HepG2 (cell line): ENCODE data around the gene SRCIN1. TPM values are rescaled to one million over a fixed set of nuclear protein-coding genes. Genes with fewer than 3 reads are reported as not detected.

Source experiments
- ATAC-seq: fragments of 200-7000 bp; cut with Tn5 transposase; 3 replicates; pipeline ENCODE4 v1.9.1; 2020; ENCODE audit warnings: mild to moderate bottlenecking, moderate library complexity
- BruUV-seq: library from RNA; stranded (reverse); fragments of 400-500 nt; replicated peaks from 2 replicates; lab custom pipeline; 2021; lab: Mats Ljungman, UMichigan
- CTCF ChIA-PET: fragments of 300-600 bp; formaldehyde crosslinking; extraction: SDS; loops from one replicate; lab custom pipeline; 2021; ENCODE audit warnings: low total read pairs, inconsistent platforms, low intra/inter-chr PET ratio; lab: Yijun Ruan, JAX
- POLR2A ChIA-PET: fragments of 350-600 bp; sonication (Branson Sonifier 250); formaldehyde crosslinking; loops from one replicate; lab custom pipeline; 2020; ENCODE audit warnings: antibody characterized with exemption, inconsistent platforms; lab: Yijun Ruan, JAX
- DNase-seq: peaks from one replicate; pipeline ENCODE4 v3.0.0-alpha.2; 2015; ENCODE audit warnings: low spot score
- FAIRE-seq: peaks from 3 replicates; lab custom pipeline; 2011; peaks lifted over from hg19 to GRCh38; lab: Jason Lieb, UNC
- H2AFZ ChIP-seq: one replicate; pipeline ENCODE4 v1.6.1; 2011; ENCODE audit warnings: low read length, inconsistent platforms
- H3K27ac ChIP-seq: fragments of 300-600 bp; 3 replicates; pipeline ENCODE4 v1.8.0; 2011; ENCODE audit warnings: mixed run types, mild to moderate bottlenecking, mixed read lengths, low read length, inconsistent platforms; ENCODE audit not compliant: insufficient read depth; ENCODE audit errors: extremely low read length
- H3K27me3 ChIP-seq, 2 experiments: fragments of 200-600 bp in 1 of 2; 2 replicates in 1 of 2; 3 replicates in 1 of 2; pipeline versions ENCODE4 v1.6.0 to v1.8.0; 2011; ENCODE audit warnings: low read length in 2 of 2, mild to moderate bottlenecking in 2 of 2, moderate library complexity in 2 of 2, inconsistent platforms in 1 of 2; ENCODE audit not compliant: insufficient read depth in 2 of 2, control insufficient read depth in 1 of 2
- H3K36me3 ChIP-seq, 2 experiments: fragments of 200-600 bp in 1 of 2; replicated peaks in 1 of 2; 2 replicates in 1 of 2; 3 replicates in 1 of 2; pipeline versions ENCODE4 v1.5.1 to v1.8.0; 2011; ENCODE audit warnings: low read length in 2 of 2, inconsistent platforms in 1 of 2; ENCODE audit not compliant: insufficient read depth in 2 of 2, control insufficient read depth in 1 of 2
- H3K4me1 ChIP-seq: 2 replicates; pipeline ENCODE4 v1.5.1; 2012; ENCODE audit warnings: low read length, inconsistent platforms; ENCODE audit not compliant: insufficient read depth
- H3K4me2 ChIP-seq: 2 replicates; pipeline ENCODE4 v1.6.0; 2011; ENCODE audit warnings: low read depth, low read length, inconsistent platforms
- H3K4me3 ChIP-seq, 3 experiments: fragments of 200-600 bp in 1 of 3; sonication (generic), shearing (Covaris generic) in 1 of 3; replicated peaks in 1 of 3; 2 replicates each; pipeline ENCODE4 v1.5.1; 2011 to 2016; ENCODE audit warnings: low read length in 3 of 3, inconsistent platforms in 2 of 3, low read depth in 2 of 3, mild to moderate bottlenecking in 2 of 3, control low read depth in 1 of 3, mixed read lengths in 1 of 3; ENCODE audit not compliant: insufficient read depth in 1 of 3
- H3K79me2 ChIP-seq: one replicate; pipeline ENCODE4 v1.6.1; 2011; ENCODE audit warnings: low read length, inconsistent platforms; ENCODE audit not compliant: insufficient read depth
- H3K9ac ChIP-seq: 2 replicates; pipeline ENCODE4 v1.6.0; 2011; ENCODE audit warnings: mild to moderate bottlenecking, low read depth, low read length, inconsistent platforms; ENCODE audit not compliant: insufficient read depth
- H3K9me3 ChIP-seq: 2 replicates; pipeline ENCODE4 v1.5.1; 2012; ENCODE audit warnings: mild to moderate bottlenecking, low read length
- H4K20me1 ChIP-seq: 2 replicates; pipeline ENCODE4 v1.6.0; 2011; ENCODE audit warnings: inconsistent platforms, mild to moderate bottlenecking, low read length, moderate library complexity; ENCODE audit not compliant: insufficient read depth
- AKAP8 ChIP-seq: sonication (generic); formaldehyde crosslinking; IDR thresholded peaks from 2 replicates; pipeline ENCODE4 v1.5.1; 2020; ENCODE audit warnings: mild to moderate bottlenecking, missing genetic modification reagents
- BCLAF1 ChIP-seq: fragments of 450-650 bp; IDR thresholded peaks from 2 replicates; pipeline ENCODE4 v1.6.1; 2017; ENCODE audit warnings: mild to moderate bottlenecking
- FLYWCH1 ChIP-seq: sonication (generic); formaldehyde crosslinking; IDR thresholded peaks from 2 replicates; pipeline ENCODE4 v1.8.1; 2023; ENCODE audit warnings: mild to moderate bottlenecking, missing genetic modification reagents
- HNRNPLL ChIP-seq: fragments of 200-400 bp; formaldehyde crosslinking; IDR thresholded peaks from 2 replicates; pipeline ENCODE4 v1.6.1; 2017; ENCODE audit warnings: mild to moderate bottlenecking, low read depth, low read length; ENCODE audit not compliant: poor library complexity, severe bottlenecking
- KDM2A ChIP-seq: sonication (generic); formaldehyde crosslinking; IDR thresholded peaks from 2 replicates; pipeline ENCODE4 v1.4.0; 2020; ENCODE audit warnings: low read depth, missing genetic modification reagents, borderline replicate concordance
- KDM5B ChIP-seq: sonication (generic); formaldehyde crosslinking; IDR thresholded peaks from 2 replicates; pipeline ENCODE4 v1.4.0; 2020; ENCODE audit warnings: missing genetic modification reagents, mild to moderate bottlenecking, borderline replicate concordance
- RBAK ChIP-seq: sonication (generic); formaldehyde crosslinking; IDR thresholded peaks from 2 replicates; pipeline ENCODE4 v1.5.1; 2020; ENCODE audit warnings: mild to moderate bottlenecking, missing genetic modification reagents
- SAFB2 ChIP-seq: sonication (generic); formaldehyde crosslinking; IDR thresholded peaks from 2 replicates; pipeline ENCODE4 v1.5.1; 2020; ENCODE audit warnings: missing genetic modification reagents, low read depth, mild to moderate bottlenecking, borderline replicate concordance
- SOX13 ChIP-seq, 3 experiments: fragments of 450-650 bp in 1 of 3; sonication (generic) in 1 of 3; formaldehyde crosslinking in 1 of 3; IDR thresholded peaks in 2 of 3; conservative IDR thresholded peaks in 1 of 3; 2 replicates each; pipeline versions ENCODE4 v1.5.0 to v1.6.1; 2016 to 2020; ENCODE audit warnings: antibody characterized with exemption in 1 of 3, mild to moderate bottlenecking in 1 of 3, missing compliant biosample characterization in 1 of 3, missing genetic modification reagents in 1 of 3, moderate library complexity in 1 of 3
- SP4 ChIP-seq: sonication (generic); formaldehyde crosslinking; IDR thresholded peaks from 2 replicates; pipeline ENCODE4 v1.8.1; 2023; ENCODE audit warnings: mild to moderate bottlenecking, missing genetic modification reagents
- ZNF605 ChIP-seq: sonication (generic); formaldehyde crosslinking; IDR thresholded peaks from 2 replicates; pipeline ENCODE4 v1.8.0; 2022; ENCODE audit warnings: mild to moderate bottlenecking, missing genetic modification reagents
- ZNF687 ChIP-seq: sonication (generic); formaldehyde crosslinking; IDR thresholded peaks from 2 replicates; pipeline ENCODE4 v1.5.1; 2020; ENCODE audit warnings: mild to moderate bottlenecking, missing genetic modification reagents, moderate library complexity
- ZNF776 ChIP-seq: sonication (generic); formaldehyde crosslinking; IDR thresholded peaks from 2 replicates; pipeline ENCODE4 v1.4.0; 2020; ENCODE audit warnings: mild to moderate bottlenecking, missing genetic modification reagents
- ZNF784 ChIP-seq: sonication (generic); formaldehyde crosslinking; IDR thresholded peaks from 2 replicates; pipeline ENCODE4 v1.5.1; 2020; ENCODE audit warnings: missing genetic modification reagents, mild to moderate bottlenecking, borderline replicate concordance
- WGBS: methylation state at CpG from one replicate; pipeline ENCODE4 v1.1.6; 2017; ENCODE audit warnings: low lambda C conversion rate; 5-methylcytosine and 5-hydroxymethylcytosine counted together
- in situ Hi-C: cut with HindIII; loops from 2 replicates; pipeline ENCODE4 v1.10.0; 2017; ENCODE audit warnings: low pct_unique_long_range_greater_than_20kb; ENCODE audit not compliant: extremely low pct_ligation_motif_present
- intact Hi-C: fragments of 100-400 bp; cut with micrococcal nuclease; formaldehyde crosslinking; loops from one replicate; pipeline ENCODE4 v1.10.0; 2022; ENCODE audit not compliant: unreplicated experiment
- polyA plus RNA-seq, 8 experiments: library from polyadenylated mRNA; depleted of rRNA in 3 of 8; stranded (reverse) in 7 of 8; unstranded in 1 of 8; fragments of >200 nt; fragmentation: Illumina TruSeq in 4 of 8; extraction: Trizol in 4 of 8; gene quantifications; 2 replicates each; pipeline versions ENCODE4 v1.2.1 to v1.2.3, GENCODE V29; 2011 to 2016; ENCODE audit warnings: low read depth in 4 of 8, missing spikeins in 1 of 8, mixed read lengths in 1 of 8; ENCODE audit not compliant: insufficient read depth in 1 of 8
- total RNA-seq, 5 experiments: library from RNA; depleted of rRNA; stranded (reverse); fragments of >200 nt; fragmentation: Illumina TruSeq; extraction: Trizol; gene quantifications; 2 replicates each; pipeline ENCODE4 v1.2.3, GENCODE V29; 2016; ENCODE audit warnings: low read depth in 1 of 5

Gene SRCIN1
- total and polyA plus RNA-seq, 2 of the 13 experiments (the other 11 are each of a cell fraction or from before 2014, with no cell fraction given): 1.2 to 9.6 TPM

GRCh38 chr17:38587947-38588787 is 17.6 kb downstream of the SRCIN1 start:
- ChIA-PET POLR2A (interaction anchor here (1.0 to 1.5 kb wide), 2 partner anchors 10 to 18 kb away, joined by 3 to 4 read pairs; partner anchors contain the start of gene SRCIN1), CTCF (no interaction called here)
- ATAC-seq (no peak), DNase-seq (no peak), FAIRE-seq (no peak)
- peaks cover 61% of the 10 kb centered on the region for H3K4me1 ChIP-seq
- peaks cover 10% of the 10 kb centered on the region; the same call in 1 of the 2 replicates for H4K20me1 ChIP-seq
- no peaks in the 10 kb centered on the region for H3K79me2 ChIP-seq
- no peak overlapping the region for H3K4me2 ChIP-seq
- intact Hi-C loops (no loop called here), in situ Hi-C loops (loop anchor here (5.0 kb wide), 1 partner anchor 36 kb away; no protein-coding TSS in a partner anchor)
- 58% methylated on average over 11 of the region's 13 CpGs for WGBS
- peaks cover 0 to 9% of the 10 kb centered on the region in 2 experiments; a peak in 2 of 5 replicates for H3K27me3 ChIP-seq
- no peak overlapping the region for H3K9ac ChIP-seq
- H3K9me3 ChIP-seq: no peaks in the 10 kb centered on the region
- H2AFZ ChIP-seq: no peak overlapping the region
- H3K27ac ChIP-seq: no peak overlapping the region
- no TSS peak for BruUV-seq
- H3K4me3 ChIP-seq: no peak overlapping the region
- no peaks in the 10 kb centered on the region for H3K36me3 ChIP-seq
- TF ChIP-seq BCLAF1: no peak
- 0 out of 2 replicates have a peak, but pooled peaks have one; percentile 39 for TF ChIP-seq SP4 (CRISPR knock-in tag)
- TF ChIP-seq FLYWCH1 (CRISPR knock-in tag): no peak
- TF ChIP-seq SAFB2 (CRISPR knock-in tag): 0 out of 2 replicates have a peak, but pooled peaks have one; percentile 9
- peak; percentile 6; the same call in 1 of the 2 replicates for TF ChIP-seq KDM2A (CRISPR knock-in tag)
- no peak for TF ChIP-seq HNRNPLL
- peak; percentile 5; the same call in 1 of the 2 replicates for TF ChIP-seq ZNF687 (CRISPR knock-in tag)
- peak; percentile 27; the same call in 1 of the 2 replicates for TF ChIP-seq KDM5B (CRISPR knock-in tag)
- TF ChIP-seq ZNF605 (CRISPR knock-in tag): no peak
- no peak for TF ChIP-seq ZNF784 (CRISPR knock-in tag)
- TF ChIP-seq RBAK: no peak
- TF ChIP-seq AKAP8 (CRISPR knock-in tag): 0 out of 2 replicates have a peak, but pooled peaks have one; percentile 19
- 0 out of 2 replicates have a peak, but pooled peaks have one; percentile 34 for TF ChIP-seq ZNF776
- no peak for TF ChIP-seq SOX13 (IDR thresholded peaks at IDR 0.05)
- TF ChIP-seq SOX13 (CRISPR knock-in tag; conservative IDR thresholded peaks at IDR 0.05 in 1 of 2, IDR thresholded peaks at IDR 0.05 in 1 of 2): no peak
